ENCODE data around the gene NFASC. TPM values are rescaled to one million over a fixed set of nuclear protein-coding genes. Genes with fewer than 3 reads are reported as not detected.

Gene NFASC
- polyA plus RNA-seq, 3 donors = 16.6 to 32.2 (median 24.9) TPM

DNA sequence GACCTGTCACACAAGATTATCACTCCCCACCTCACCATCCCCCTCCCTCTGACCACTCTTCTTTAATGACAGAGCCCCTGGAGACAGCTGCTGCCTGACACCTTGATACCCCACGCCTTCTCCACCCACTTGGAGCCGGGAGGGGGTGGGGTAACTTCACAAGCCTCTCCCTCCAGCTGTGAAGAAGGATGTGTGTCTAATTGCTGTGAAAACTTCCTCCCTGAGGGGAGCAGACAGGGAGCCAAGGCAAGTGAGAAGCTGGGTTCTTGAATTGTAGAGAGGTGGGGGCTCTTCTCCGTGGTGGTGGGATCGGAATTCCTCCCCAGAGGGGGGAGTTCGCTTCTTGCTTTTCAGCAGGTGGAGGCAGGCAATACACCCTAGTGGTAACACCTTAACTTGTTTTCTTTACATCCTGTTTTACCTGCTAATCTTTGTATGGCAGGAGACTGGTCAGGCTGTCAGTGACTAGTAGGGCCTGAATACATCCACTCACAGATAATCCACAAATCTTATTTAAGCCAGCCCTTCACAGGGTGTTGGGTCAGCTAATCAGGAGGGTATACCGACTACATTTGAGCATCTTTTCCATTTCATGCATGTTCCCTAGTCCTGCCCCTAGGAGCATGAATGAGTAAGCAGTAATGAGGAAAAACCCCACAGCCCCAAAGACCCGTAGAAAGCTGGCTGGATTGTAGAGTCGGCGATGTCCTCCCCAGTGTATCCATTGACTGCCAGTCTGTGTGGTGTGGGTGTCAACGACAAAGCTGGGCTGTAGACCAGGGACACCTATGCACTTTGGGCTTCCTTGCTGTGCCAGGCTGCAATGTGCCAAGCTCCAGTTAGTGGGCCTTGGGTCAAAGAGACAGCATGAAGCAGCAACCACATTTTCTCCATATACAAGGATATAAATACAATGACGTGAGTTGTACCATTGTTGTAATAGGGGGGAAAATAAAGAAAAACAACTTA lies 57.3 kb downstream of the NFASC start:
- no peak for DNase-seq

DNA sequence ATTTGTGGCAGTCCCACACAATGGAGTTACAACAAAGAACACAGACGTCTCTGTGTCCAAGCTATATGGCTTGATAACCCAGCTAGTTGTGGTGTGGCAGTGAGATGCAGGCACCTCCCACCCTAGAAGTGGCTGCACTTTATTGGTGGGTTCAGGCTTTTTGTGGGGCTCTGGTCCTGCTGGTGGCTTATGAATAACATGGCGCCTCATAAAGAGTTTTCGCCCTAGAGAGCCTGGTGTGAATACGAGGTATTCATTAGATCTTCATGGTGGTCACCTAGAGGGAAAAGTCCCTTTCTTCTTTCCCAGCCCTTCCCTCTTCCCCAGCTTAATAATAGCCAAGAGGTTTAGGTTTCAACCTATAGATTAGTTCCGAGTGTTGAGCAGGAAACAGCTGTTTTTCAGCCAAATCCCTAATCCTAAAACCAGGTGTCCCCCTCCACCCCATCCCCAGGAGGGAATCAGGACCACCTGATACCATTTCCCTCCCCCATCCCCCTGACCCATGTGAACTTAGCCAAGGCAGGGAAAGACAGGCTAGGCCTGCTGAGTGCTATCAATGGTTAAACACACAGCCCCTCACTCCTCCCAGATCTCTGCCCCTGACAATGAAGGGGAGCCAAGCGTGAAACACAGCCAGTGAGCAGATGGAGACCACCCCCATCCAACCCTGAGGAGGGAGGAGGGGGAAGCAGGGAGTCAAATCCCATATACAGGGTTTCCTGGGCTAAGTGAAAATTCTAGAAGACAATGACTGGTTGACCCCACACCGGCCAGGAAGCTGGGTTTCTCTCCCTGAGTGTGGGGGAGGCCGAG lies 58.2 kb downstream of the NFASC start:
- DNase-seq = peak; percentile 68

DNA sequence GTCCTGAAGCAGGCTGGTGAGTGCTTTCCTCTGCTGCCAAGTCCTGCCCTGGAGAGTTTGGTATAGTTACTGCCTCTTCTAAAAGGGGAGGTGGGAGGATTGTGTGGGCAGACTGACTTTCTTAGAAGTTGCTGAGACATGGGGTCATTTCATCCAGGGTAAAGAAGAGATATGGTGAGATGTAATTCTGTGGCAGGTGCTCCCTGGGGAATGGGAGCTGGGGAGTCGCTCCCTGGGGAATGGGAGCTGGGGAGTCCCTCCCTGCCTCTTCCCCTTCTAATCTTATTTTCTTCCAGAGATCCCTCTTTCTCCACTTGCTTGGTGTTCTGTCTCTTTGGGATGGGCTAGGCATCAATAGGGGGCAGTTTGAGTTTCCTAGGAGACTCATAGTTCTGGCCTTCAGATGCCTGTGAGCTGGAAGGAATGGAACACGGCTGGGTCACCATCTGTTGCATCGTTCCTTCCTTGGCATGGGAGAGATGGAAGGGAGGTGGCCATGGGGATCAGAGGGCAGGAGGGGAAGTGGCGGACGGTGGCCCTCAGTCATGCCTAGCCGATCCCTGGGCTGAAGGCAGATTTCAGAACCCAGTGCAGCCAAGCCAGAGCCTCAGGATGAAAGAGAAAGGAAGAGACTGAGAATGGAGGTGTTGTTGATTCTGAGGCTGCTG lies 59.0 kb downstream of the NFASC start:
- no peak for DNase-seq

DNA sequence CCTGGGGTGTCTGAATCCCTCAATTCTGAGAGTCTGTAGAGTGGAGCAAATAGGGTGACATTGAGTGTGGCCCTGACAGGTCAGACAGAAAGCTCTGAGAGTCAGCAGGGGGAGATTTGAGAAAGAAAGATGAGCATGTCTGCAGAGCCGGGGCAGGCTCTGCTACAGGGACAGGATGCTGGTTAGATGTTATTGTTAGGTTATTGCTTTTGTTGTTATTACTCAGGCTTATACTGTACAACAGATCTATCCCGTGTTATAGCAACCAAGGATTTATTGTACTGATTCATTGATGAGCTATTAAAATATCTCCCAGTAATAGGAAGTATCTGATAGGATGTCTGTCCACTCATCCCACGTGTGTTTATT lies 59.5 kb downstream of the NFASC start:
- no peak for DNase-seq

DNA sequence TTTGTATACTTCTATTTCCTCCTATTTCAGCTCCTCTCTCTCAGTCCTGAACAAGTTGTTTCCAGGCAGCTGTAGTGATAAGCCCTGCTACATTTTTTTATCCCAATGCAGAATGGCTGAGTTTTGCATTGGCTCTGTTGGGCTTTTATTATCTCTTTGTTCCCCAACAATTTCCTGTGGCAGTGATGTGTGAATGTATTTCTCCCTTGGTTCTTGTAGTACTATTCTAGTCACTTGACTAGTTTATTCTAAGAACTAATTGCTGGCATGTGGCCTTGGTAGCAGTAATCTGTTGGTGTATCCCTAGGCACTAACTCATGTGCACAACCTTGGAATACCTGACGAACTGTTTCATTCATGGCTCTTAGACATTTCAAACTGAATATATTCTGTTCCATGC lies 60.7 kb downstream of the NFASC start:
- DNase-seq = no peak

DNA sequence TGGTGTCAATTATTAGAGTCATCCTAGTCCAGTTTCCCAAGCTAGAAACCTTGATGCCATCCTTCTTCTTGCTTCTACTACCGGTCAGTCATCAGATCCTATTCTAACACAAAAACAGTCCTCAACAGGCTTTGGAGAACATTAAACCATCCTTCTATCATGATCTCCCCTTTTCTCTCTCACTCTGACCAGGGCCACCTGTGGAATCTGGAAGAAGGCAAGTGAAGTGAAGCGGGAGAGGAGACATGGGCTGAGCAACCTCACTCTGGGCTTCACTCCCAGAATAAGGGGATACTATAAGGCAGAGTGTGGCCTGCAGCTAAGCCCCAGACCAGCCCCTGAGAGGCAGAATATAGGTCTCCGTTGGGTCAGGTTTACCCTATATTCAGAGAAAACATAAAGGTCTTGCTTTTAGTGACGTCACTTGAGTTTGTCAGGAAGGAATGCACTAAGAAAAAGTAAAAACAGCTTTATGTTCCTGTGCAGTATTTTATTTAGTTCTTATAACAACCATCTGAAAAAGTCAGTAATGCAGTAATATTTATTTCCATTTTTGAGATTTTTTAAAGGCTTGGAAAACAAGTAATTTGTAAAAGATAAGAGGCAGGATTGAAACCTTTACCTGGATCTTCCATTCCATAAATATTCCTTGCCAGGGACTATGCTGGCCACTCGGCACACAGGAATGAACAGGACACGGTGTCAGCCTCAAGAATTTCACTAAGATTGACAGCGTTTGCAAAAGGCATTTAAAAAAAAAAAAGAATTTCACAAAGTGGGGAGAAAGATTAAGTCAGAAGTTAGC lies 61.3 kb downstream of the NFASC start:
- no peak for DNase-seq

DNA sequence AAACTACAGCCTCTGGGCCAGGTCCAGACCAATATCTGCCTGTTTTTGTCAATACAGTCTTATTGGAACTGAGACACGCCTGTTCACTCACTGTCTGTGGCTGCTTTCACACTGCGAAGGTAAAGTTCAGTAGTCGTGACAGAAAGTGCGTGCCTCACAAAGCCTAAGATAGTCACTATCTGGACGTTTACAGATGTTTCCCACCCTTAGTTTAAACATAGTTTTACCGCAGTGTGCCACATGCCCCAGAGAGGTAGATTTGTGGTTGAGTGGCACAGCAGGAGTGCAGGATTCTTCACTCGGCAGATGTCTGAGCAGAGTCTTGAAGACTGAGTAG lies 61.9 kb downstream of the NFASC start:
- no peak for DNase-seq

DNA sequence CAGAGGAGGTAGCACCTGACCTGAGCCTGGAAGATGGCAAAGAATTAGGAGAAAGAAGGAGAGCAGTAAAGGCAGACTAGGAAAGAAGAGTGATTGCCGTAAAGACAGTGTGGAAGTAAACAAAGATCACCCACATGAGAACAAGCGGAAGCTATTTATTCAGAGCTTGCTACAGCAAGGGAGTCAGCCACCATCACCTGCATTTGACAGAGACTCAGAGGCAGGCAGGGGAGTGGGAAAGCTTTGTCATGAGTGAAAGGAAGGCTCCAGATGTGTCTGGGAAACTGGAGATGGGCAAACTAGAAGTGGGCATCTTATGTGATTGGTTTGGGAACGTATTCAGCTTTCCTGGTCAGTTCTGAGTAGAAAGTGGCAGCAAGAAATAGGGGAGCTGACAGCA lies 64.5 kb downstream of the NFASC start:
- no peak for DNase-seq

DNA sequence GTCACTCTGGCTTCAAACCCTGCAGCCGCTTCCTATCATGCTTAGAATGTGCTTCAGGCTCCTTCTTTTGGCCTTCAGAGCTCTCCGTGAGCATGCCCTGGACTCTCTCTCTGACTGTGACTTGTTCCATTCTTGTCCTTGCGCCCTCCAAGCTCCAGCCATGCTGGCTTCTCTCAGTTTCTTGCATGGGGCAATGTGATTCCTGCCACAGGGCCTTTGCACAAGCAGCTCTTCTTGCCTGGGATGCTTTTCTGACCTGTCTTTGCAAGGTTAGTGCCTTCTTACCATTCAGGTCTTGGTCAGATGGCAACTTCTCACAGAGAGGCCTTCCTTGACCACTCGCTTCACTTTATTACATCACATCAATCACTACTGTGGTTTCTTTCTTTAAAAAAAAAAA lies 66.1 kb downstream of the NFASC start:
- DNase-seq = no peak

DNA sequence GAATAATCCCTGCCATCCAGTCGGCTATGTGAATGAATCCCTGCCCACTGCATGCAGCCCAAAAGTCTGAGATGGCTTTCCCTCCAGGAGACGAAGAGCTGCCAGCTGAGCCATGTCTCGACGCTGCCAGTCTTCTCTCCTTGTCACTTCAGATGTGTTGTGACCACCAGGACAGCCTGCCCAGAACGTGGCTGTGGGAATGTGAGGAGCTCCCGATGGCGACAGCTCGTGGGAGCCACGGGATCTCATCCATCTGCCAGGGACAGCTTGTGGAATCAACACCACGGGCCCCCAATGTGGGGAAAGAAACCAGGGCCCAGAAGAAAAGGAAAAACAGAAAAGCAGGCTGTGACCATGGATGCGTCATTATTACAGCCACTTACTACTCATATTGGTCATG lies 67.2 kb downstream of the NFASC start:
- DNase-seq = no peak

DNA sequence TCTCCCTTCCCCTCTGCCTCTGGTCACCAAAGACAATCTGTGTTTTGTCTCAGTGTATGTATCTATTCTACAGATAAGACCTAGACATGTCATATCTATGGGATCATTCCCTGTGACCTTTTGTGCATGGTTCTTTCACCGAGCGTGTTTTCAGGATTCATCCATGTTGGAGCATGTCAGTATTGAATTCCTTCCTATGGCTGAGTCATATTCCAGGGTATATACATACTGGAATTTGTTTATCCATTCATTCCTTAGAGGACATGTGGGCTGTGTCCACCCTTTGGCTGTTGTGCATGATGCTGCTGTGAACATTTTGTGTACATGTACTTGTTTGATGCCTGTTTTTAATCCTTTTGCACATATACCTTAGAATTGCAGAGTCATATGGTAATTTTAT lies 69.9 kb downstream of the NFASC start:
- DNase-seq = no peak

DNA sequence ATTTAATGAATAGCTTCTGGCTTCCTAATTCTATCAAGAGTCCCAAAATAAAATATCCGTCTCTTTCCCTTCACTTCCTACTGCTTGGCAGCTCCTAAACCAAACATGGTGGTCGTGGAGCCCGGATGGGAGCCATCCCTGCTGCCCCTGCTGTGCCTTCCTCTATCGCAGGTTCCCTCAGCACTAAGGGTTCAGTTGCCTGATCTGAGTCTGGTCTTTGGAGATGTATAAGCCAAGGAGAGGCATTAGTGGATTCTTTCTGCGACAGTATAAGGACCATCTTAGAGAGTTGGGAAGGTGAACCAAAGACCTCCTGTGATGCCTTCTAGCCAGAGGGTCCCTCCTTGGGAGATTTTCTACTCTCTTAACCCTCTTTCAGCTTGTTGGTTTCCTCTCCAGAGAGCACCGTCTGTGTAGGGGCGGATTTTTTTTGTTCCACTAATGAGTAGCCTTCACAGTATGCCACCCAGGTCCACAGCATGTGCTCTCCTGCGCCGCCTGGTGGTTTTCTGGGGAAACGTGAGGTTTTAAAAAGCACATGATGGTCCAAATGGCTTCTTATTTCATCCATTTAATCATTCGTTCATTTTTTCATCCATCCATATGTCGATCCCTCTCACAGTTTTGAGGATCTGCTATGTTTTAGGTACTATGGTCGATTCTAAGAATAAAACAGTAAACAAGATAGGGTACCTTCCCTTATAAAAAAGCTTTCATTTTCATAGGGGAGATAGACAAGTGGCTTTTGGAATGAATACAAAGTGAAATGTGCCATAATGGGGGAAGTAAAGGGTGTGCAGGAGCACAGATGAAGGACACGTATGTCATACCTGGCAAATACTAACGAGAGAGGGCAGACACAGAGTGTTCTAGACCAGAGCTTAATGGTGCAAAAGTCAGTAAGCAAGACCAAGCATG lies 71.0 kb downstream of the NFASC start:
- peak; percentile 67 for DNase-seq

DNA sequence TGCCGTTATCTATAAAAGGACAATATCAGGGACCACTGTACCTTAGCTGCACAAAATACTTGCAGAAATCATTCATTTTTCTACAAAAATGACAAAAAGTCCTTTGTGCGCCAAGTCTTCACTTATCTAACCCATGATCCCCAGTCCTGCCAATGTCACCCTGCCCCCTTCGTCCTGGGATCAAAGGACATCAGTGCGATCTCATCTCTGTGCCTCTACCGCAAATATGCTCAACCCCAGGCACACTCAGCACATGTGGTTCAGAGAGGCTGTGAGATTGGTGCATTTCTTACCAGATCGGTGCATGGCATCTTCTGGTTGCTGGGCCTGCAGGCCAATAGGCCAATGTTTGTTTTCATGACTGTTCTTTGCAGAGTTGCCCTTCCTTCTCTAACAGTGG lies 72.8 kb downstream of the NFASC start:
- no peak for DNase-seq

DNA sequence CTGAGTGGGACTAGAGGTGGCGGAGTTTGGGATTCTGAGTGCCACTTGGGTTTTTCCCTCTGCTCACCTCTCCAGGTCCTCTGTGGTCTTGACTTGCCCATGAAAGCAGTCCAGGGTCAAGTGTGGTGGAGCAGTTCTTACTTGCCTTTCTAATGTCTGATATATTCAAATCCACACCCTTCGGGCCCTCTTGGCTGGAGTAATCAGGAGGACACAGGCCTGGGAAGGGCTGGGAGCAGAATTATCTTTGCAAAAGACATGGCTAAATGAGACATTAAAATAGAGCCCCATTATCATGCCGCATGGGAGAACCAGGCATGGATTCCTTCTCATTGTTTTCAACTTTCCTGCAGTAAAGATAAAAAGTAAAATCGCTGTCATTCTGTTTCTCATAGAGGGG lies 74.0 kb downstream of the NFASC start:
- no peak for DNase-seq

DNA sequence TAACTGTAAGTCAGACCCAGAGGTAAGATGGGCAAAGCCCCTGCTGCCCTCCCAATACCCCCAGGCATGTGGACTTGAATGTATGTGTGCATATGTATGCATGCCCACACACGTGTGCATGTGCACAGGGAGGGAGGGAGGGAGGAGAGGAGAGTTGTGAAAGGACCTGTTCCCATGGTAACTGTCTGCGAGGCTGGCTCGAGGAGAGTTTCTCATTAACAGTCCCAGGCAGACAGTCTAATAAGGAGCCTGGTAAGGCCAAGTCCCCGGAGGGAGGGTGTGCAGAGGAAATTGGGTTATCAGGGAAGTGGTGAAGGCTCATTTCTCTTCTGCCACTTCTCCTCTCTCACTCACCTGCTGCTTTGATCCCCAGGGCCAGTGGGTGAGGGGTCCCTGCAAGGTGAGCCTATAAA lies 74.9 kb downstream of the NFASC start:
- no peak for DNase-seq

DNA sequence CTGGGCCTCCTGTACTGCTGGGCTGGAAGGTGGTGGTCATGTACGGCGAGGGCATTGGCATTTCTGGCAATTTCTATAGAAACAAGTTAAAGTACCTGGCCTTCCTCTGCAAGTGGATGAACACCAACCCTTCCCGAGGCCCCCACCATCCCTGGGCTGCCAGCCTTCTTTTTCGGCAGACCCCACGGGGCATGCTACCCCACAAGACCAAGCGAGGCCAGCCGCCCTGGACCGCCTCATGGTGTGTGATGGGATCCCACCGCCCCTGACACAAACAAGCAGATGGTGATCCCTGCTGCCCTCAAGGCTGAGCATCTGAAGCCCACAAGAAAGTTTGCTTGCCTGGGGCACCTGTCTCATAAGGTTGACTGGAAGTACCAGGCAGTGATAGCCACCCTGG lies 76.0 kb downstream of the NFASC start:
- DNase-seq = no peak

DNA sequence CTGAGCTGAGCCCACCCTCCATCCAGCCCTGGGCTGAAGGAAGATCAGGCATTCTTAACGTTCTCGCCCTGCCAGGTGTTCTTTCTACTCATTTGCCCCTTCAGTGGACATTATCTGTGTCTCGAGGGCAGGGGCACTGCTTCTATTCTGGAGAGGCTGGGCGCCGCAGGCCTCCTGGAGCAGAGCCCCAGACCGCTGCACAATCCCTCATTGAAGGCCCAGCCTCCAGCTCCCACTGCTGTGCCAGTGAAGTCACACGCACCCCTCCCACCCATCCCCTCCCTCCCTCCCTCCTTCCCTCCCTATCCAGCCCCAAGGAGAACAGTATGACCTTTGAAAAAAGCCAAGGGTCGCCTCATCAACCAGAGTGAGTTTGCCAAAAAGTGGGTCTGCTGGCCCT lies 76.7 kb downstream of the NFASC start:
- no peak for DNase-seq

DNA sequence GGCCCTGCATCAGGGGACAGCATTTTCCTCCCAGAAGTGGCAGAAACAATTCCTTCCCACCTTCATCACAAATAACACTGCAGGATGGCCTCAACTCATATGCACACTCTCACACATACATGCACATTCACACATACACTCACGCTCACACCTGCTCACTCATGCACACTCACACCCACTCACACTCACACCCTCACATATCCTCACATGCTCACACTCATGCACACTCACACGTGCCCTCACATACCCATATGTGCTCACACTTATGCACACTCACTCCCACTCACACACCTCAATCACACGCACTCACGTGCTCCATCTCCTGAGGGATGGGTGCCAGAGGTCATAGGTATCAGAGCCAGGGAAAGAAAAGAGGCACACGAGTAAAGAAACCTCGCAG lies 77.1 kb downstream of the NFASC start:
- DNase-seq = no peak

DNA sequence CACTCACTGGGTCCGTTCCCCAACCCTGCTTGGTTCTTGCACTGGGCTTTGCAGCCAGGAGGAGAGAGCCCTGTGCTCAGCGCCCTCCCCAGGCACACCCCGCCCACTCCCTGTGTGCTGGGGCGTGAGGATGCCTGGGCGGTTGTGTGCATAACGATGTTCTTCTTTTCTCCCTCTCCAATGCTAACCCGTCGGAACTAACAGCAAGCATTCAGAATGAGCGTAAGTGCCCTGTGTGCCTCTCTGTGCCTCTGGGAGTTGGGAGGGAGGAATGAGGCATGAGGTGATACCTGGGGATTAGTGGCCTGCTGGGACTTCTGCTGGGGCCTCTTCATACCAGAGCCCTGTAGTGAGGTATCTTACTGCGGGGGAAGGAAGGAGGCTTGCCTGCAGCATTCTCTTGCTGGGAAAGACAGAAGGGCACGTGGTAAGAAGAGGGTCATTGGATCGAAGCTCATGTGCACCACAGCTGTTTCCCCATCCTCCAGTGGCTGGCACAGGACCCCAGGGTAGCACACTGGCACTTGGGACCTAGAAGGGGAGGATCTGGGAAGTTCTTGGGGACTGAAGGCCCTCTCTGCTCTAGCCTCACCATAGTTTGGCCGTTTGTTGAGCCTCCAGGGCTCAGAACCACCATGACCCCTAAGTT lies 79.8 kb downstream of the NFASC start:
- no peak for DNase-seq
